Measurements from ENCODE around the gene SLC9A3. TPM values are rescaled to one million over a fixed set of nuclear protein-coding genes. Genes with fewer than 3 reads are reported as not detected.

SLC9A3 gene
- polyA plus RNA-seq, 1 of the 3 experiments (the other 2 are of a cell fraction) = 1.9 TPM

GRCh38 chr5:544675-545355, 20.6 kb upstream of the SLC9A3 start:
- Histone ChIP-seq H3K27me3 (ENCODE audit: insufficient read depth) (no peaks in the 10 kb centered on the region), H3K4me2 (no peak overlapping the region), H2AFZ (ENCODE audit: low read depth) (no peak overlapping the region), H3K79me2 (ENCODE audit: insufficient read depth) (no peaks in the 10 kb centered on the region), H3K9me2 (no peaks in the 10 kb centered on the region), H3K27ac (ENCODE audit: low read depth in 2 of 2, low read length in 1 of 2) (no peak overlapping the region), H3K9ac (no peak overlapping the region), H3K36me3 (replicated peaks in 1 of 2; ENCODE audit: control insufficient read depth in 1 of 2, insufficient read depth in 2 of 2, low read length in 1 of 2) (no peaks in the 10 kb centered on the region), H4K20me1 (ENCODE audit: insufficient read depth) (no peaks in the 10 kb centered on the region), H3K4me3 (ENCODE audit: low read depth in 2 of 2, low read length in 1 of 2) (no peak overlapping the region), H3K4me1 (ENCODE audit: control insufficient read depth in 1 of 2, insufficient read depth in 2 of 2, low read depth in 1 of 2, low read length in 1 of 2) (no peaks in the 10 kb centered on the region), H3F3A (replicated peaks; ENCODE audit: insufficient read depth) (no peaks in the 10 kb centered on the region), H3K9me3 (no peaks in the 10 kb centered on the region)
- POLR2A ChIA-PET = no interaction called here
- no peak for DNase-seq
- no peak for TF ChIP-seq JUND (IDR thresholded peaks at IDR 0.05)
- TF ChIP-seq TEAD4 (IDR thresholded peaks at IDR 0.05; ENCODE audit: borderline replicate concordance, insufficient read depth) = no peak
- TF ChIP-seq, protein P1, sequence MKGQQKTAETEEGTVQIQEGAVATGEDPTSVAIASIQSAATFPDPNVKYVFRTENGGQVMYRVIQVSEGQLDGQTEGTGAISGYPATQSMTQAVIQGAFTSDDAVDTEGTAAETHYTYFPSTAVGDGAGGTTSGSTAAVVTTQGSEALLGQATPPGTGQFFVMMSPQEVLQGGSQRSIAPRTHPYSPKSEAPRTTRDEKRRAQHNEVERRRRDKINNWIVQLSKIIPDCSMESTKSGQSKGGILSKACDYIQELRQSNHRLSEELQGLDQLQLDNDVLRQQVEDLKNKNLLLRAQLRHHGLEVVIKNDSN (IDR thresholded peaks at IDR 0.05; ENCODE audit: borderline replicate concordance, low read depth) = no peak
- TF ChIP-seq, protein P2, sequence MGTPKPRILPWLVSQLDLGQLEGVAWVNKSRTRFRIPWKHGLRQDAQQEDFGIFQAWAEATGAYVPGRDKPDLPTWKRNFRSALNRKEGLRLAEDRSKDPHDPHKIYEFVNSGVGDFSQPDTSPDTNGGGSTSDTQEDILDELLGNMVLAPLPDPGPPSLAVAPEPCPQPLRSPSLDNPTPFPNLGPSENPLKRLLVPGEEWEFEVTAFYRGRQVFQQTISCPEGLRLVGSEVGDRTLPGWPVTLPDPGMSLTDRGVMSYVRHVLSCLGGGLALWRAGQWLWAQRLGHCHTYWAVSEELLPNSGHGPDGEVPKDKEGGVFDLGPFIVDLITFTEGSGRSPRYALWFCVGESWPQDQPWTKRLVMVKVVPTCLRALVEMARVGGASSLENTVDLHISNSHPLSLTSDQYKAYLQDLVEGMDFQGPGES (IDR thresholded peaks at IDR 0.05; ENCODE audit: low read depth, low read length) = no peak
- TF ChIP-seq RXRA (IDR thresholded peaks at IDR 0.05; ENCODE audit: borderline replicate concordance, low read depth) = no peak
- no peak for TF ChIP-seq CHD2 (IDR thresholded peaks at IDR 0.05; ENCODE audit: low read length, partially characterized antibody)
- no peak for TF ChIP-seq SIN3A (IDR thresholded peaks at IDR 0.05; ENCODE audit: borderline replicate concordance, low read depth, low read length)
- WGBS (ENCODE audit: low lambda C conversion rate) = 41% methylated on average over 2 of the region's 9 CpGs
- CTCF ChIA-PET = no interaction called here

GRCh38 chr5:543755-544674, 19.8 kb upstream of the SLC9A3 start:
- Histone ChIP-seq H3F3A (replicated peaks; ENCODE audit: insufficient read depth) (no peaks in the 10 kb centered on the region), H2AFZ (ENCODE audit: low read depth) (no peak overlapping the region), H3K9ac (no peak overlapping the region), H3K36me3 (replicated peaks in 1 of 2; ENCODE audit: control insufficient read depth in 1 of 2, insufficient read depth in 2 of 2, low read length in 1 of 2) (no peaks in the 10 kb centered on the region), H3K27ac (ENCODE audit: low read depth in 2 of 2, low read length in 1 of 2) (no peak overlapping the region), H3K9me2 (no peaks in the 10 kb centered on the region), H3K27me3 (ENCODE audit: insufficient read depth) (no peaks in the 10 kb centered on the region), H3K4me1 (ENCODE audit: control insufficient read depth in 1 of 2, insufficient read depth in 2 of 2, low read depth in 1 of 2, low read length in 1 of 2) (no peaks in the 10 kb centered on the region; a peak in 1 of 4 replicates), H3K9me3 (no peaks in the 10 kb centered on the region), H4K20me1 (ENCODE audit: insufficient read depth) (no peaks in the 10 kb centered on the region), H3K4me2 (no peak overlapping the region), H3K79me2 (ENCODE audit: insufficient read depth) (no peaks in the 10 kb centered on the region), H3K4me3 (ENCODE audit: low read depth in 2 of 2, low read length in 1 of 2) (no peak overlapping the region)
- WGBS (ENCODE audit: low lambda C conversion rate) = 62% methylated on average over 14 of the region's 30 CpGs
- CTCF ChIA-PET = no interaction called here
- DNase-seq = no peak
- TF ChIP-seq ELF1 (IDR thresholded peaks at IDR 0.05) = no peak
- TF ChIP-seq GATA2 (CRISPR knock-in tag; IDR thresholded peaks at IDR 0.05) = no peak
- TF ChIP-seq TEAD4 (IDR thresholded peaks at IDR 0.05; ENCODE audit: borderline replicate concordance, insufficient read depth) = no peak
- TF ChIP-seq, protein P1 (IDR thresholded peaks at IDR 0.05; ENCODE audit: borderline replicate concordance, low read depth) = no peak
- no peak for TF ChIP-seq POLR2AphosphoS5 (IDR thresholded peaks at IDR 0.05; ENCODE audit: low read depth, low read length)
- no peak for TF ChIP-seq PBX3 (IDR thresholded peaks at IDR 0.05)
- TF ChIP-seq SMC3 (IDR thresholded peaks at IDR 0.05; ENCODE audit: low read depth, low read length) = no peak
- TF ChIP-seq, protein P2 (IDR thresholded peaks at IDR 0.05; ENCODE audit: low read depth, low read length) = no peak
- TF ChIP-seq SIN3A (IDR thresholded peaks at IDR 0.05; ENCODE audit: borderline replicate concordance, low read depth, low read length) = no peak
- TF ChIP-seq FOSL2 (IDR thresholded peaks at IDR 0.05; ENCODE audit: borderline replicate concordance, low read depth) = no peak
- TF ChIP-seq TCF12 (IDR thresholded peaks at IDR 0.05) = no peak
- no peak for TF ChIP-seq MXI1 (IDR thresholded peaks at IDR 0.05; ENCODE audit: low read depth, low read length)
- TF ChIP-seq EP300 (IDR thresholded peaks at IDR 0.05; ENCODE audit: borderline replicate concordance in 1 of 2, low read depth in 1 of 2, low read length in 1 of 2) = no peak
- no peak for TF ChIP-seq RXRA (IDR thresholded peaks at IDR 0.05; ENCODE audit: borderline replicate concordance, low read depth)
- no peak for TF ChIP-seq TAF1 (IDR thresholded peaks at IDR 0.05; ENCODE audit: borderline replicate concordance, low read depth, low read length)
- TF ChIP-seq FOXJ3 (CRISPR knock-in tag; IDR thresholded peaks at IDR 0.05) = no peak
- POLR2A ChIA-PET = no interaction called here
